Nephron progenitor cell (in vitro differentiated cells): ENCODE results near the gene PTPRZ1.

ENCODE experiments used
- DNase-seq: peaks from one replicate; pipeline ENCODE4 v3.0.0; 2021
- H3K27ac Mint-ChIP-seq: 2 replicates; pipeline ENCODE4 v1.8.0; 2021; ENCODE audit warnings: mild to moderate bottlenecking, moderate library complexity, mixed read lengths
- H3K27me3 Mint-ChIP-seq: 2 replicates; pipeline ENCODE4 v1.8.0; 2021; ENCODE audit warnings: mild to moderate bottlenecking, low read depth, mixed read lengths; ENCODE audit not compliant: poor library complexity
- H3K36me3 Mint-ChIP-seq: 2 replicates; pipeline ENCODE4 v1.8.0; 2021; ENCODE audit warnings: low read depth, mixed read lengths
- H3K4me1 Mint-ChIP-seq: 2 replicates; pipeline ENCODE4 v1.8.0; 2021; ENCODE audit warnings: mixed read lengths
- H3K4me3 Mint-ChIP-seq: 2 replicates; pipeline ENCODE4 v1.8.0; 2021; ENCODE audit warnings: mild to moderate bottlenecking, moderate library complexity, mixed read lengths
- H3K9me3 Mint-ChIP-seq: 2 replicates; pipeline ENCODE4 v1.8.0; 2021; ENCODE audit warnings: mild to moderate bottlenecking, moderate library complexity, mixed read lengths
- TF ChIP-seq, protein P1 (sequence below): fragments of 200-600 bp; sonication (generic); IDR thresholded peaks from 2 replicates; pipeline ENCODE4 v1.5.0; 2021; ENCODE audit warnings: antibody characterized with exemption

The PTPRZ1 gene

DNA sequence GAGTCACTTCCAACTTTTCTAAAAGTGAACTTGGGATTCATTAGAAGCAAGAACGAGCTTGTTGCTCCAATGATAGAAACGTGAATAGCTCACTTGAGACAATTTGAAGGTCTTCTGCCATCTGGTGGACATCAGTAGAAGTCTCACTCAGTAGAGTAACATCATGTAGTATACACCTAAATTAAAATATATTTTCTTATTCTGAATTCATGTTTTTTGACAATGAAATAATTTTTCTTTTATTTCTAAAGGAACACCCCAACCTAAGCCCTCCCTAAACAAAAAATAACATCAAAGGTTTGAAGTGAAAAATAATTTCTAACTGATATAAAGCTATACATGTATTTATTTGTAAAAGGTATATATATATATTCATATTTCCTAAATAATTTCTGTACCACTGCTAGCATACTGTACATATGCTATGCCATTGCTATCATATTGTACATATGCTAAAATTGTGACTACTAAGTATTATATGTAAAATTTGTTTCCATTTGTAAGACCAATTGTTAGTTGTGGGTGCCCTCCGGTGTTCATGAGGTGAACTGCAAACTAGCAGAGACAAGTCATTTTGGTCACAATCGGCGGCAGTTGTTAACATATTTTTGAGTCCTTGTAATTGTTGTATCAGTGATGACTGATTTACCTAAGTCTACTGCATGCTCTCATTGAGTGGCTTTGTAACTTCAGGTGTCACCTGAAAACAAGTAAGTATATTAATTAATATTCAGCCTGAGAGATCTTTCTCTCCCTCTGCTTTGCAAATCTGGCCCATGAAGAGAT lies 121.9 kb downstream of the PTPRZ1 start:
- no peak overlapping the region for H3K4me3 Mint-ChIP-seq
- no peaks in the 10 kb centered on the region for H3K27me3 Mint-ChIP-seq
- H3K4me1 Mint-ChIP-seq, result no peaks in the 10 kb centered on the region
- peak; percentile 63 for DNase-seq
- TF ChIP-seq, protein P1, sequence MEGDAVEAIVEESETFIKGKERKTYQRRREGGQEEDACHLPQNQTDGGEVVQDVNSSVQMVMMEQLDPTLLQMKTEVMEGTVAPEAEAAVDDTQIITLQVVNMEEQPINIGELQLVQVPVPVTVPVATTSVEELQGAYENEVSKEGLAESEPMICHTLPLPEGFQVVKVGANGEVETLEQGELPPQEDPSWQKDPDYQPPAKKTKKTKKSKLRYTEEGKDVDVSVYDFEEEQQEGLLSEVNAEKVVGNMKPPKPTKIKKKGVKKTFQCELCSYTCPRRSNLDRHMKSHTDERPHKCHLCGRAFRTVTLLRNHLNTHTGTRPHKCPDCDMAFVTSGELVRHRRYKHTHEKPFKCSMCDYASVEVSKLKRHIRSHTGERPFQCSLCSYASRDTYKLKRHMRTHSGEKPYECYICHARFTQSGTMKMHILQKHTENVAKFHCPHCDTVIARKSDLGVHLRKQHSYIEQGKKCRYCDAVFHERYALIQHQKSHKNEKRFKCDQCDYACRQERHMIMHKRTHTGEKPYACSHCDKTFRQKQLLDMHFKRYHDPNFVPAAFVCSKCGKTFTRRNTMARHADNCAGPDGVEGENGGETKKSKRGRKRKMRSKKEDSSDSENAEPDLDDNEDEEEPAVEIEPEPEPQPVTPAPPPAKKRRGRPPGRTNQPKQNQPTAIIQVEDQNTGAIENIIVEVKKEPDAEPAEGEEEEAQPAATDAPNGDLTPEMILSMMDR, result peak; percentile 78
- H3K36me3 Mint-ChIP-seq, result no peaks in the 10 kb centered on the region
- H3K9me3 Mint-ChIP-seq, result no peaks in the 10 kb centered on the region
- no peak overlapping the region for H3K27ac Mint-ChIP-seq

DNA sequence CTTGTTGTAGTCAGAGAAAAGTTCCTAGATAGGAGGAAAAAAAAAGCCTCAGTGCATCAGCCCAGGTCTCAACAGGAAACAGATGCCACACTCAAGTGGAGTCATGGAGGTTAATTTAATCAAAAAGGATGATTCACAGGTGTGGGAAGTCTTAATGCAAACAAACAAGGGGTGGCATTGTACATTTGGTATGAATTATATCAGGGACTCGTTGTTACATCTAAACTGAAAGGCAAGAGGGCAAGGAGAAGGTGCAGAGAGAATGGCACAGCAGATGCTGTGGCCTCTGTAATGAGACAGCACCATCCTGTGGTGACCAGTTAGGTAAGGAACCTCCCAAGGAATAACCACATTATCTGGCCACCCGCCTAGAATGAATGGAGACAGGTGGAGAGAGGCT lies 133.7 kb downstream of the PTPRZ1 start:
- H3K4me1 Mint-ChIP-seq, result no peaks in the 10 kb centered on the region
- H3K9me3 Mint-ChIP-seq, result no peaks in the 10 kb centered on the region
- no peak overlapping the region for H3K4me3 Mint-ChIP-seq
- TF ChIP-seq, protein P1, result no peak
- H3K36me3 Mint-ChIP-seq, result no peaks in the 10 kb centered on the region
- no peaks in the 10 kb centered on the region for H3K27me3 Mint-ChIP-seq
- DNase-seq, result no peak
- no peak overlapping the region for H3K27ac Mint-ChIP-seq

DNA sequence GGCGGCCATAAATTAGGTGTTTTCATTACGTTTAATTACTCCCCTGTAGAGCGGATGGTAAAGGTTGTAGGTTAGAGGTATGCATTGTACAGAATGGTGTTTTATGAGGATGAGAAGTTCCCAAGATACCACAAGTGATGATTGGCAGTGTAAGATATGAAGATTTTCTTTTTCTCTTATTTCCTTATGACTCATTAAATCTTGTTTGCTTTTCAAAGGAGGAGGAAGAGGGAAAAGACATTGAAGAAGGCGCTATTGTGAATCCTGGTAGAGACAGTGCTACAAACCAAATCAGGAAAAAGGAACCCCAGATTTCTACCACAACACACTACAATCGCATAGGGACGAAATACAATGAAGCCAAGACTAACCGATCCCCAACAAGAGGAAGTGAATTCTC lies 137.2 kb downstream of the PTPRZ1 start:
- TF ChIP-seq, protein P1, result no peak
- no peak overlapping the region for H3K4me3 Mint-ChIP-seq
- no peaks in the 10 kb centered on the region for H3K4me1 Mint-ChIP-seq
- no peak overlapping the region for H3K27ac Mint-ChIP-seq
- H3K27me3 Mint-ChIP-seq, result no peaks in the 10 kb centered on the region
- DNase-seq, result no peak
- H3K9me3 Mint-ChIP-seq, result no peaks in the 10 kb centered on the region
- H3K36me3 Mint-ChIP-seq, result no peaks in the 10 kb centered on the region

DNA sequence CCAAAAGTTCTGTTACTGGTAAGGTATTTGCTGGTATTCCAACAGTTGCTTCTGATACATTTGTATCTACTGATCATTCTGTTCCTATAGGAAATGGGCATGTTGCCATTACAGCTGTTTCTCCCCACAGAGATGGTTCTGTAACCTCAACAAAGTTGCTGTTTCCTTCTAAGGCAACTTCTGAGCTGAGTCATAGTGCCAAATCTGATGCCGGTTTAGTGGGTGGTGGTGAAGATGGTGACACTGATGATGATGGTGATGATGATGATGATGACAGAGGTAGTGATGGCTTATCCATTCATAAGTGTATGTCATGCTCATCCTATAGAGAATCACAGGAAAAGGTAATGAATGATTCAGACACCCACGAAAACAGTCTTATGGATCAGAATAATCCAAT lies 140.1 kb downstream of the PTPRZ1 start:
- no peak for DNase-seq
- Mint-ChIP-seq H3K4me1 (no peaks in the 10 kb centered on the region), H3K9me3 (no peaks in the 10 kb centered on the region), H3K27me3 (no peaks in the 10 kb centered on the region), H3K4me3 (no peak overlapping the region), H3K36me3 (no peaks in the 10 kb centered on the region), H3K27ac (no peak overlapping the region)
- TF ChIP-seq, protein P1, result no peak

DNA sequence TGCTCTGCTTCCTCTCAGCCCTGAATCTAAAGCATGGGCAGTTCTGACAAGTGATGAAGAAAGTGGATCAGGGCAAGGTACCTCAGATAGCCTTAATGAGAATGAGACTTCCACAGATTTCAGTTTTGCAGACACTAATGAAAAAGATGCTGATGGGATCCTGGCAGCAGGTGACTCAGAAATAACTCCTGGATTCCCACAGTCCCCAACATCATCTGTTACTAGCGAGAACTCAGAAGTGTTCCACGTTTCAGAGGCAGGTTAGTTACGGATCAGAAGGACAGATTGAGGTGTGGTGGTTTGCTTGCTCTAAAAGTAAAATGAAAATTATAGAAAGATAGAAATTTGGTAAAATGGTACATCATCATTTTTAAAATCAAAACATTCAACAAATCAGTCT lies 140.7 kb downstream of the PTPRZ1 start:
- Mint-ChIP-seq H3K27me3 (no peaks in the 10 kb centered on the region), H3K36me3 (no peaks in the 10 kb centered on the region), H3K4me3 (no peak overlapping the region), H3K4me1 (no peaks in the 10 kb centered on the region), H3K27ac (no peak overlapping the region), H3K9me3 (no peaks in the 10 kb centered on the region)
- DNase-seq, result no peak
- TF ChIP-seq, protein P1, result no peak

DNA sequence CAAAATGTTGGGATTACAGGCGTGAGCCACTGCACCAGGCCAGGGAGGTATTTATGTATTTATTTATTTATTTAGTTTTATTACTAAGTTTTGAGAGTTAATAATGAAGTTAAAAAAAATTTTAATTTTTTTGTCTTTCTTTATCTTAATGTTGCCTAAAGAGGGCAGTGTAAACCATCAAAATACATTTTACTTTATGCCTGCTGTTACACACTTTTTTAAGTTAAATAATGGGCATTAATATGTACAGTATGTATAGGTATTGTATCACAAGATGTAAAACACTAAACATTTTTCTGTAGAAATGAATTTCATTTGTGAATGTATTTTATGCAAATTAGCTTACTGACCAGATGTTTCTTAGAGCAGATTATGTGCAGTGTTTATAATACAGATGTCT lies 141.7 kb downstream of the PTPRZ1 start:
- Mint-ChIP-seq H3K27ac (no peak overlapping the region), H3K4me3 (no peak overlapping the region), H3K4me1 (no peaks in the 10 kb centered on the region), H3K36me3 (no peaks in the 10 kb centered on the region), H3K27me3 (no peaks in the 10 kb centered on the region), H3K9me3 (no peaks in the 10 kb centered on the region)
- TF ChIP-seq, protein P1, result peak; percentile 11
- DNase-seq, result no peak
